PC-3 (cell line): Measurements from ENCODE around the gene RBMS2. TPM values are rescaled to one million over a fixed set of nuclear protein-coding genes. Genes with fewer than 3 reads are reported as not detected.
"Not testable (repeated sequence)": the region's sequence is repeated elsewhere in the genome, so short reads cannot be mapped to it uniquely, and the experiment has no call there.

Experiments
- ATAC-seq: fragments of 200-7000 bp; cut with Tn5 transposase; 2 replicates; pipeline ENCODE4 v1.9.1; 2020; ENCODE audit warnings: mild to moderate bottlenecking, moderate library complexity
- BruUV-seq: library from RNA; stranded (reverse); fragments of 400-500 nt; replicated peaks from 2 replicates; lab custom pipeline; 2021; lab: Mats Ljungman, UMichigan
- CTCF ChIA-PET: fragments of 300-600 bp; sonication (Branson Sonifier 250); formaldehyde crosslinking; loops from one replicate; lab custom pipeline; 2022; ENCODE audit warnings: antibody characterized with exemption; lab: Charles Lee
- POLR2A ChIA-PET: fragments of 300-600 bp; sonication (Branson Sonifier 250); formaldehyde crosslinking; loops from one replicate; lab custom pipeline; 2022; ENCODE audit warnings: antibody characterized with exemption; ENCODE audit not compliant: unreplicated experiment; lab: Charles Lee
- DNase-seq: peaks from one replicate; pipeline ENCODE4 v3.0.0-alpha.2; 2015
- H2AFZ ChIP-seq: fragments of 300-600 bp; sonication (generic); 2 replicates; pipeline ENCODE4 v1.6.0; 2016; ENCODE audit warnings: antibody characterized with exemption, low read length
- H3F3A ChIP-seq: fragments of 300-600 bp; sonication (generic); one replicate; pipeline ENCODE4 v1.6.0; 2017; ENCODE audit warnings: antibody characterized with exemption, low read length, control low read depth, mild to moderate bottlenecking; ENCODE audit not compliant: unreplicated experiment
- H3K27ac ChIP-seq: fragments of 300-600 bp; sonication (generic); 2 replicates; pipeline ENCODE4 v1.5.1; 2016; ENCODE audit warnings: mild to moderate bottlenecking, low read length
- H3K27me3 ChIP-seq: fragments of 300-600 bp; sonication (generic); 2 replicates; pipeline ENCODE4 v1.6.1; 2016; ENCODE audit warnings: low read length, mixed read lengths
- H3K36me3 ChIP-seq: fragments of 300-600 bp; sonication (generic); 2 replicates; pipeline ENCODE4 v1.6.1; 2016; ENCODE audit warnings: low read depth, mixed run types, low read length, mixed read lengths
- H3K4me1 ChIP-seq: fragments of 300-600 bp; sonication (generic); 2 replicates; pipeline ENCODE4 v1.5.1; 2016; ENCODE audit warnings: low read length; ENCODE audit not compliant: insufficient read depth
- H3K4me2 ChIP-seq: fragments of 300-600 bp; sonication (generic); 2 replicates; pipeline ENCODE4 v1.6.0; 2016; ENCODE audit warnings: low read length
- H3K4me3 ChIP-seq: fragments of 300-600 bp; sonication (generic); 2 replicates; pipeline ENCODE4 v1.5.1; 2016; ENCODE audit warnings: mild to moderate bottlenecking, low read length, mixed read lengths
- H3K79me2 ChIP-seq: fragments of 300-600 bp; sonication (generic); 2 replicates; pipeline ENCODE4 v1.6.1; 2017; ENCODE audit warnings: low read length, mixed read lengths
- H3K9ac ChIP-seq: fragments of 300-600 bp; sonication (generic); 2 replicates; pipeline ENCODE4 v1.6.0; 2016; ENCODE audit warnings: mild to moderate bottlenecking, low read length
- H3K9me2 ChIP-seq: fragments of 300-600 bp; sonication (generic); replicated peaks from 2 replicates; pipeline ENCODE4 v1.6.1; 2016; ENCODE audit warnings: mixed run types, low read length, mixed read lengths
- H3K9me3 ChIP-seq: fragments of 300-600 bp; sonication (generic); 2 replicates; pipeline ENCODE4 v1.6.1; 2016; ENCODE audit warnings: low read length, mixed read lengths
- H4K20me1 ChIP-seq: fragments of 300-600 bp; sonication (generic); 2 replicates; pipeline ENCODE4 v1.6.1; 2016; ENCODE audit warnings: low read length, mixed read lengths
- EZH2 ChIP-seq: fragments of 300-600 bp; sonication (generic); IDR thresholded peaks from one replicate; pipeline ENCODE4 v1.6.1; 2017; ENCODE audit warnings: antibody characterized with exemption, mild to moderate bottlenecking, low read length; ENCODE audit not compliant: unreplicated experiment
- EZH2phosphoT487 ChIP-seq: fragments of 300-600 bp; sonication (generic); IDR thresholded peaks from 2 replicates; pipeline ENCODE4 v1.6.1; 2018; ENCODE audit warnings: mild to moderate bottlenecking, antibody characterized with exemption, low read length, borderline replicate concordance
- intact Hi-C: fragments of 100-400 bp; cut with micrococcal nuclease; formaldehyde crosslinking; loops from 2 replicates; pipeline ENCODE4 v1.9.0; 2023
- total RNA-seq: library from RNA; depleted of rRNA; stranded (reverse); fragments of >200 nt; gene quantifications from 2 replicates; pipeline ENCODE4 v1.2.3, GENCODE V29; 2014
- TF ChIP-seq, protein P1 (sequence below): fragments of 300-600 bp; sonication (generic); conservative IDR thresholded peaks from 2 replicates; pipeline ENCODE4 v1.5.1; 2017; ENCODE audit warnings: antibody characterized with exemption, low read depth, mild to moderate bottlenecking, low read length

The RBMS2 gene
- total RNA-seq, 1 experiment from 2014 or later: 10.2 TPM

DNA sequence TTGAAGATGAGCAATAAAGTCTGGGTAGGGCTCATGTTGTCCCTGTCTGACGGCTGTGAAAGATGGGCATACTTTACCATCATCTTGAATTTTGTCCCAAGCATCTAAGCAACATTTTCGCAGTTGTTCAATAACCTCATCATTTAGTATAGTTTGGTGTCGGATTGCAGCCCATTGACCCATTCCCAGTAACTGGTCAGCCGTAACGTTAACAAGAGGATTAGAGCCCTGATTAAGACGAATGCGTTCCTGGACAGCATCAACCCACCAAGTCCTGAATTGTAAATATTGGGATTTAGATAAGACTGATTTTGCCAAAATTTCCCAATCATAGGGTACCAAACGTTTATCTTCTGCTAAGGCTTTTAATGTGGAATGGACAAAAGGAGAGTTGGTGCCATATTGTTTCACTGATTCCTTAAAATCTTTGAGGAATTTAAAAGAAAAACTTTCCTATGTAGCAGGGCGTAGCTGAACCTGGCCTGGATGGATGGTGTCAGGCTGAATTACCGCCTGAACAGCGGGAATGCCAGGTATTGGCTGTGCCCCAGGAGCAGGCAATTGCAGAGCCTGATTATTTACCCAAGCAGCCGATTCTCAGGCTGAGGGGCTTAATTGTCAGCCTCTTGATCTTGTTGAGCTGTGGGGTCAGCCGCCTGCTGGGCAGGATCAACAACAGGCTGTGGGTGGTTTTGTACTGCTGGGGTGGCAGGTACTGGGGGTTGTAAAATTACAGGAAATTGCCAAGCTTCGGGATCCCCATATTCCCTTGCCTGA, 23.3 kb upstream of the RBMS2 start:
- intact Hi-C loops: loop anchor here (5.0 kb wide), 1 partner anchor 94 kb away; no protein-coding TSS in a partner anchor
- H3K4me1 ChIP-seq, H3F3A ChIP-seq, H3K79me2 ChIP-seq, H2AFZ ChIP-seq, H3K36me3 ChIP-seq, DNase-seq, POLR2A ChIA-PET, H3K27ac ChIP-seq, H3K9me3 ChIP-seq, H3K9ac ChIP-seq, ATAC-seq, H4K20me1 ChIP-seq, H3K9me2 ChIP-seq, H3K4me3 ChIP-seq, CTCF ChIA-PET, BruUV-seq, H3K4me2 ChIP-seq, H3K27me3 ChIP-seq: not testable (repeated sequence)

DNA sequence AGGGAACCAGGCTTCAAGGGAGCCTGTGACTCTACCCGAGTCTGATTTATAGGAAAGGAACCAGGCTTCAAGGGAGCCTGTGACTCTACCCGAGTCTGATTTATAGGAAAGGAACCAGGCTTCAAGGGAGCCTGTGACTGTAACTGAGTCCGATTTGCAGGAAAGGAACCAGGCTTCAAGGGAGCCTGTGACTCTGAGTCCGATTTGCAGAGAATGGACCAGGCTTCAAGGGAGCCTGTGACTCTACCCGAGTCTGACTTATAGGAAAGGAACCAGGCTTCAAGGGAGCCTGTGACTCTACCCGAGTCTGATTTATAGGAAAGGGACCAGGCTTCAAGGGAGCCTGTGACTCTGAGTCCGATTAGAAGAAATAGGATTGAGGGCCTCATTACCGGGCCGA, 22.2 kb upstream of the RBMS2 start:
- H3K9me3 ChIP-seq, H3K9me2 ChIP-seq, BruUV-seq, H3K4me3 ChIP-seq, H3K36me3 ChIP-seq, H2AFZ ChIP-seq, H3K4me2 ChIP-seq, ATAC-seq, H3K79me2 ChIP-seq, DNase-seq, H3K9ac ChIP-seq, H3K27ac ChIP-seq, POLR2A ChIA-PET, H4K20me1 ChIP-seq, CTCF ChIA-PET, H3F3A ChIP-seq, H3K27me3 ChIP-seq, H3K4me1 ChIP-seq: not testable (repeated sequence)
- intact Hi-C loops: loop anchor here (5.0 kb wide), 1 partner anchor 93 kb away; no protein-coding TSS in a partner anchor

- BruUV-seq, POLR2A ChIA-PET, CTCF ChIA-PET: not testable (repeated sequence)
Observed at GRCh38 chr12:56499879-56500278, 21.7 kb upstream of the RBMS2 start.

GRCh38 chr12:56510786-56511185, 10.8 kb upstream of the RBMS2 start:
- Histone ChIP-seq H3K4me2 (no peak overlapping the region), H2AFZ (no peak overlapping the region), H3K36me3 (no peaks in the 10 kb centered on the region), H3K79me2 (no peaks in the 10 kb centered on the region), H3K9me3 (no peaks in the 10 kb centered on the region), H3K4me1 (no peaks in the 10 kb centered on the region), H3K9ac (no peak overlapping the region), H4K20me1 (no peaks in the 10 kb centered on the region), H3K27ac (no peak overlapping the region), H3F3A (no peaks in the 10 kb centered on the region), H3K27me3 (no peaks in the 10 kb centered on the region), H3K4me3 (no peak overlapping the region), H3K9me2 (no peaks in the 10 kb centered on the region)
- no peak for TF ChIP-seq EZH2
- TF ChIP-seq, protein P1, sequence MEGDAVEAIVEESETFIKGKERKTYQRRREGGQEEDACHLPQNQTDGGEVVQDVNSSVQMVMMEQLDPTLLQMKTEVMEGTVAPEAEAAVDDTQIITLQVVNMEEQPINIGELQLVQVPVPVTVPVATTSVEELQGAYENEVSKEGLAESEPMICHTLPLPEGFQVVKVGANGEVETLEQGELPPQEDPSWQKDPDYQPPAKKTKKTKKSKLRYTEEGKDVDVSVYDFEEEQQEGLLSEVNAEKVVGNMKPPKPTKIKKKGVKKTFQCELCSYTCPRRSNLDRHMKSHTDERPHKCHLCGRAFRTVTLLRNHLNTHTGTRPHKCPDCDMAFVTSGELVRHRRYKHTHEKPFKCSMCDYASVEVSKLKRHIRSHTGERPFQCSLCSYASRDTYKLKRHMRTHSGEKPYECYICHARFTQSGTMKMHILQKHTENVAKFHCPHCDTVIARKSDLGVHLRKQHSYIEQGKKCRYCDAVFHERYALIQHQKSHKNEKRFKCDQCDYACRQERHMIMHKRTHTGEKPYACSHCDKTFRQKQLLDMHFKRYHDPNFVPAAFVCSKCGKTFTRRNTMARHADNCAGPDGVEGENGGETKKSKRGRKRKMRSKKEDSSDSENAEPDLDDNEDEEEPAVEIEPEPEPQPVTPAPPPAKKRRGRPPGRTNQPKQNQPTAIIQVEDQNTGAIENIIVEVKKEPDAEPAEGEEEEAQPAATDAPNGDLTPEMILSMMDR: no peak
- TF ChIP-seq EZH2phosphoT487: no peak
- ATAC-seq (no peak), DNase-seq (no peak)
- ChIA-PET POLR2A (no interaction called here), CTCF (no interaction called here)
- intact Hi-C loops: no loop called here
- no TSS peak for BruUV-seq

More at GRCh38 chr12:56499879-56500278, 21.7 kb upstream of the RBMS2 start:
- intact Hi-C loops: loop anchor here (5.0 kb wide), 1 partner anchor 92 kb away; no protein-coding TSS in a partner anchor
- not testable (repeated sequence) for H3K36me3 ChIP-seq, H3F3A ChIP-seq, H3K4me2 ChIP-seq, H3K4me3 ChIP-seq, H3K27me3 ChIP-seq, H3K27ac ChIP-seq, DNase-seq, H3K4me1 ChIP-seq, H4K20me1 ChIP-seq, H2AFZ ChIP-seq, H3K9me3 ChIP-seq, ATAC-seq, H3K9me2 ChIP-seq, H3K9ac ChIP-seq, H3K79me2 ChIP-seq
